Osteoblast (primary cell): ENCODE measurements around the gene ATP10D. TPM values are rescaled to one million over a fixed set of nuclear protein-coding genes. Genes with fewer than 3 reads are reported as not detected.

Experiments used
- DNase-seq: peaks from one replicate; pipeline ENCODE4 v3.0.0; 2011; ENCODE audit warnings: low spot score, mixed read lengths; ENCODE audit not compliant: insufficient read length; ENCODE audit errors: missing footprints
- H2AFZ ChIP-seq: 2 replicates; pipeline ENCODE4 v1.6.0; 2011; ENCODE audit warnings: mild to moderate bottlenecking, low read length
- H3K27ac ChIP-seq: 2 replicates; pipeline ENCODE4 v1.5.1; 2011; ENCODE audit warnings: mild to moderate bottlenecking, low read depth, low read length, moderate library complexity
- H3K27me3 ChIP-seq: 2 replicates; pipeline ENCODE4 v1.6.0; 2012; ENCODE audit warnings: mild to moderate bottlenecking, control low read depth, inconsistent platforms, low read length, moderate library complexity; ENCODE audit not compliant: insufficient read depth
- H3K36me3 ChIP-seq: 2 replicates; pipeline ENCODE4 v1.5.1; 2011; ENCODE audit warnings: mild to moderate bottlenecking, low read length, control low read depth, moderate library complexity; ENCODE audit not compliant: insufficient read depth
- H3K4me1 ChIP-seq: 2 replicates; pipeline ENCODE4 v1.5.1; 2011; ENCODE audit warnings: mild to moderate bottlenecking, low read length, control low read depth, moderate library complexity; ENCODE audit not compliant: insufficient read depth
- H3K4me2 ChIP-seq: 2 replicates; pipeline ENCODE4 v1.6.0; 2011; ENCODE audit warnings: mild to moderate bottlenecking, low read length; ENCODE audit not compliant: insufficient read depth
- H3K4me3 ChIP-seq: fragments of 200-600 bp; sonication (generic); 3 replicates; pipeline ENCODE4 v1.5.1; 2012; ENCODE audit warnings: mild to moderate bottlenecking, low read length, inconsistent platforms; ENCODE audit not compliant: insufficient read depth
- H3K79me2 ChIP-seq: 2 replicates; pipeline ENCODE4 v1.6.0; 2012; ENCODE audit warnings: mild to moderate bottlenecking, low read length, control low read depth, inconsistent platforms; ENCODE audit not compliant: insufficient read depth
- H3K9me3 ChIP-seq: 2 replicates; pipeline ENCODE4 v1.5.1; 2011; ENCODE audit warnings: low read depth, low read length, control low read depth
- H4K20me1 ChIP-seq: 2 replicates; pipeline ENCODE4 v1.6.0; 2012; ENCODE audit warnings: mild to moderate bottlenecking, low read length, control low read depth; ENCODE audit not compliant: insufficient read depth
- CTCF ChIP-seq: IDR thresholded peaks from 2 replicates; pipeline ENCODE4 v1.5.1; 2011; ENCODE audit warnings: mild to moderate bottlenecking, low read depth, low read length, moderate library complexity; ENCODE audit errors: extremely low read depth
- total RNA-seq: library from RNA; depleted of rRNA; stranded (reverse); fragments of >200 nt; gene quantifications from 2 replicates; pipeline ENCODE4 v1.2.3, GENCODE V29; 2012

ATP10D gene
- total RNA-seq, 1 donor, result 51.8 TPM

GRCh38 chr4:47640911-47641310 is 155.8 kb downstream of the ATP10D start:
- H3K36me3 ChIP-seq, result no peaks in the 10 kb centered on the region
- DNase-seq, result no peak
- no peak for TF ChIP-seq CTCF

GRCh38 chr4:47641755-47642154 is 156.7 kb downstream of the ATP10D start:
- H3K4me3 ChIP-seq, result no peak overlapping the region
- H3K27me3 ChIP-seq, result no peaks in the 10 kb centered on the region
- H3K79me2 ChIP-seq, result no peaks in the 10 kb centered on the region
- H3K9me3 ChIP-seq, result no peaks in the 10 kb centered on the region
- H2AFZ ChIP-seq, result no peak overlapping the region
- H3K36me3 ChIP-seq, result no peaks in the 10 kb centered on the region
- H4K20me1 ChIP-seq, result no peaks in the 10 kb centered on the region
- no peak for TF ChIP-seq CTCF
- peaks cover 16% of the 10 kb centered on the region for H3K4me1 ChIP-seq
- no peak overlapping the region for H3K4me2 ChIP-seq
- DNase-seq, result no peak
- H3K27ac ChIP-seq, result no peak overlapping the region

More at GRCh38 chr4:47640911-47641310, 155.8 kb downstream of the ATP10D start:
- Histone ChIP-seq H3K4me3 (no peak overlapping the region), H3K79me2 (no peaks in the 10 kb centered on the region), H2AFZ (no peak overlapping the region), H3K27me3 (no peaks in the 10 kb centered on the region), H3K4me1 (peaks cover 16% of the 10 kb centered on the region), H3K27ac (no peak overlapping the region), H4K20me1 (no peaks in the 10 kb centered on the region), H3K4me2 (no peak overlapping the region), H3K9me3 (no peaks in the 10 kb centered on the region)

GRCh38 chr4:47642191-47642830 is 157.2 kb downstream of the ATP10D start:
- no peak overlapping the region for H3K4me2 ChIP-seq
- H3K9me3 ChIP-seq, result no peaks in the 10 kb centered on the region
- H3K79me2 ChIP-seq, result no peaks in the 10 kb centered on the region
- peaks cover 16% of the 10 kb centered on the region for H3K4me1 ChIP-seq
- H4K20me1 ChIP-seq, result no peaks in the 10 kb centered on the region
- no peaks in the 10 kb centered on the region for H3K36me3 ChIP-seq
- H3K4me3 ChIP-seq, result no peak overlapping the region
- no peaks in the 10 kb centered on the region for H3K27me3 ChIP-seq
- no peak for TF ChIP-seq CTCF
- no peak for DNase-seq
- H3K27ac ChIP-seq, result no peak overlapping the region
- H2AFZ ChIP-seq, result no peak overlapping the region

Other genes starting within 250 kb of the ATP10D start
- 28.9 and 30.8 TPM in 2 replicates for gene COMMD8, start 21.6 kb upstream of the ATP10D start, total RNA-seq